Suppressor macrophage treated with lipopolysaccharide for 4 hours (primary cell): ENCODE data around the gene KDM4C.
"Not testable (repeated sequence)": the region's sequence is repeated elsewhere in the genome, so short reads cannot be mapped to it uniquely, and the experiment has no call there.

Source experiments
- DNase-seq: peaks from one replicate; pipeline ENCODE4 v3.0.0-alpha.2; 2020

KDM4C gene

GRCh38 chr9:6941501-6941900 is 183.7 kb downstream of the KDM4C start:
- no peak for DNase-seq

- no peak for DNase-seq
Measured at GRCh38 chr9:6942406-6942805, 184.6 kb downstream of the KDM4C start.

- DNase-seq, result no peak
Measured at GRCh38 chr9:6943293-6943692, 185.5 kb downstream of the KDM4C start.

- peak; percentile 30 for DNase-seq
Measured at GRCh38 chr9:6944093-6944551, 186.3 kb downstream of the KDM4C start.

GRCh38 chr9:6944896-6945295 is 187.1 kb downstream of the KDM4C start:
- DNase-seq, result no peak

- DNase-seq, result no peak
Measured at GRCh38 chr9:6945816-6946215, 188.0 kb downstream of the KDM4C start.

- no peak for DNase-seq
Measured at GRCh38 chr9:6946583-6947166, 188.9 kb downstream of the KDM4C start.

- not testable (repeated sequence) for DNase-seq
Measured at GRCh38 chr9:6948921-6949320, 191.1 kb downstream of the KDM4C start.

GRCh38 chr9:6955251-6955921 is 197.6 kb downstream of the KDM4C start:
- DNase-seq, result no peak

- DNase-seq, result no peak
Measured at GRCh38 chr9:6956879-6957278, 199.1 kb downstream of the KDM4C start.

- DNase-seq, result no peak
Measured at GRCh38 chr9:6959270-6960000, 201.7 kb downstream of the KDM4C start.

GRCh38 chr9:6960777-6961176 is 203.0 kb downstream of the KDM4C start:
- DNase-seq, result no peak

GRCh38 chr9:6961845-6962522 is 204.2 kb downstream of the KDM4C start:
- no peak for DNase-seq

- no peak for DNase-seq
Measured at GRCh38 chr9:6965566-6965965, 207.8 kb downstream of the KDM4C start.

- DNase-seq, result no peak
Measured at GRCh38 chr9:6968271-6968670, 210.5 kb downstream of the KDM4C start.

- no peak for DNase-seq
Measured at GRCh38 chr9:6969805-6970204, 212.0 kb downstream of the KDM4C start.

GRCh38 chr9:6973089-6973488 is 215.3 kb downstream of the KDM4C start:
- no peak for DNase-seq

- DNase-seq, result peak; percentile 43
Measured at GRCh38 chr9:6973762-6974161, 216.0 kb downstream of the KDM4C start.

GRCh38 chr9:6975198-6975597 is 217.4 kb downstream of the KDM4C start:
- DNase-seq, result no peak

GRCh38 chr9:6977761-6978160 is 220.0 kb downstream of the KDM4C start:
- DNase-seq, result no peak

- no peak for DNase-seq
Measured at GRCh38 chr9:6978591-6978990, 220.8 kb downstream of the KDM4C start.

GRCh38 chr9:6984941-6985578 is 227.3 kb downstream of the KDM4C start:
- no peak for DNase-seq
